Gastrocnemius medialis (tissue), 4 donors: Measurements from ENCODE around the gene TMEM8B. TPM values are rescaled to one million over a fixed set of nuclear protein-coding genes. Genes with fewer than 3 reads are reported as not detected.
A peak's percentile ranks its signal among the peaks of the same experiment; 100 is the strongest.

Experiments
- ATAC-seq, 2 donors: fragments of 150-250 bp; one replicate each; pipeline ENCODE4 v1.9.1; 2016
- DNase-seq, 2 donors: peaks; one replicate each; pipeline ENCODE4 v3.0.0-alpha.2; 2019
- H3K27ac ChIP-seq, 4 donors: fragments of 200-600 bp; sonication (generic); 1 replicate in 1 of 4; 2 replicates in 3 of 4; pipeline ENCODE4 v1.5.1; 2016 to 2018; ENCODE audit warnings: mild to moderate bottlenecking in 2 of 4, moderate library complexity in 1 of 4
- H3K27me3 ChIP-seq, 3 donors: fragments of 200-600 bp; sonication (generic) in 2 of 3; 1 replicate in 1 of 3; 2 replicates in 2 of 3; pipeline versions ENCODE4 v1.5.1 to v1.6.0; 2016 to 2019; ENCODE audit warnings: mild to moderate bottlenecking in 1 of 3, moderate library complexity in 1 of 3
- H3K36me3 ChIP-seq, 2 donors: fragments of 200-600 bp; sonication (generic) in 1 of 2; one replicate each; pipeline ENCODE4 v1.5.1; 2017 to 2018
- H3K4me1 ChIP-seq, 2 donors: fragments of 200-600 bp; sonication (generic) in 1 of 2; one replicate each; pipeline ENCODE4 v1.5.1; 2016 to 2017; ENCODE audit warnings: mild to moderate bottlenecking in 2 of 2
- H3K4me3 ChIP-seq, 4 donors: fragments of 200-600 bp; sonication (generic) in 3 of 4; 1 replicate in 1 of 4; 2 replicates in 3 of 4; pipeline ENCODE4 v1.5.1; 2016 to 2019; ENCODE audit warnings: mild to moderate bottlenecking in 2 of 4
- H3K9me3 ChIP-seq, 3 donors: fragments of 200-600 bp; sonication (generic) in 2 of 3; 1 replicate in 1 of 3; 2 replicates in 2 of 3; pipeline ENCODE4 v1.5.1; 2016 to 2019
- POLR2A ChIP-seq, 2 donors: fragments of 450-650 bp; IDR thresholded peaks; one replicate each; pipeline ENCODE4 v1.6.1; 2017; ENCODE audit warnings: antibody characterized with exemption in 2 of 2, mild to moderate bottlenecking in 2 of 2, moderate library complexity in 2 of 2
- in situ Hi-C, 4 donors: fragments of 200-750 bp; cut with MboI; loops; one replicate each; pipeline versions ENCODE4 v1.15.0 to v1.8.0; 2017; ENCODE audit warnings: low sequenced_read_pairs in 4 of 4
- intact Hi-C: fragments of 100-400 bp; cut with DNase I; formaldehyde crosslinking; loops from one replicate; pipeline ENCODE4 v1.15.1; 2023; ENCODE audit warnings: low total_unique reads
- total RNA-seq, 4 donors: library from RNA; depleted of rRNA; stranded (reverse); fragments of >200 nt; gene quantifications; one replicate each; pipeline versions ENCODE4 v1.1.0 to v1.2.3, GENCODE V29; 2016
- TF ChIP-seq, protein P1 (sequence below), 5 experiments: fragments of 450-650 bp in 3 of 5; fragments of 200-600 bp in 2 of 5; sonication (generic) in 2 of 5; IDR thresholded peaks in 4 of 5; conservative IDR thresholded peaks in 1 of 5; 1 replicate in 4 of 5; 2 replicates in 1 of 5; pipeline ENCODE4 v1.5.1; 2016 to 2019; ENCODE audit warnings: antibody characterized with exemption in 5 of 5, mild to moderate bottlenecking in 3 of 5, moderate library complexity in 3 of 5

The TMEM8B gene, protein sequence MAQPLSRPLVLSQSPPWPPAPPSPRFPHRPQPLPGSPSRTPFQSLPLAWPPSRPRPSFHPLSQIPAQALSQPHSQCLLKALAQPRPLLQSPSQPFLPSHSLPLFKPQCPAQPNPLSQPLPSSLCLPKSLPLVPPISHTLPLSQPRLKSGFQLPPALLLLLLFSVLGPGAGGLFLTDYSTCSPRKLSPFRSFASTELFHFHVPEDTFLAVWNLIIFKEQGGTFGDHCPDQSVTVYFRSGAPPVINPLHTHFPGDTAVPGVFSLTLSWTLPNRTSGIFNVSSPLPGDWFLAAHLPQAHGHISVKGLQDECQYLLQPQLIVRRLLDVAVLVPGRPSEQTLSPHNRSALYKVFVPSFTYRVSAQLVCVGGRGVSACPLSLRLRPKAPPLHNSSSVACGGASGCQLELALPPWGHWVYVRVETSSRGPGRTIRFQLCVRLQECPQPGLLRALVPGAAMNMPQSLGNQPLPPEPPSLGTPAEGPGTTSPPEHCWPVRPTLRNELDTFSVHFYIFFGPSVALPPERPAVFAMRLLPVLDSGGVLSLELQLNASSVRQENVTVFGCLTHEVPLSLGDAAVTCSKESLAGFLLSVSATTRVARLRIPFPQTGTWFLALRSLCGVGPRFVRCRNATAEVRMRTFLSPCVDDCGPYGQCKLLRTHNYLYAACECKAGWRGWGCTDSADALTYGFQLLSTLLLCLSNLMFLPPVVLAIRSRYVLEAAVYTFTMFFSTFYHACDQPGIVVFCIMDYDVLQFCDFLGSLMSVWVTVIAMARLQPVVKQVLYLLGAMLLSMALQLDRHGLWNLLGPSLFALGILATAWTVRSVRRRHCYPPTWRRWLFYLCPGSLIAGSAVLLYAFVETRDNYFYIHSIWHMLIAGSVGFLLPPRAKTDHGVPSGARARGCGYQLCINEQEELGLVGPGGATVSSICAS
- 1 to 10 TPM; 1.9 to 6.4 (median 6.1) TPM for total RNA-seq

DNA sequence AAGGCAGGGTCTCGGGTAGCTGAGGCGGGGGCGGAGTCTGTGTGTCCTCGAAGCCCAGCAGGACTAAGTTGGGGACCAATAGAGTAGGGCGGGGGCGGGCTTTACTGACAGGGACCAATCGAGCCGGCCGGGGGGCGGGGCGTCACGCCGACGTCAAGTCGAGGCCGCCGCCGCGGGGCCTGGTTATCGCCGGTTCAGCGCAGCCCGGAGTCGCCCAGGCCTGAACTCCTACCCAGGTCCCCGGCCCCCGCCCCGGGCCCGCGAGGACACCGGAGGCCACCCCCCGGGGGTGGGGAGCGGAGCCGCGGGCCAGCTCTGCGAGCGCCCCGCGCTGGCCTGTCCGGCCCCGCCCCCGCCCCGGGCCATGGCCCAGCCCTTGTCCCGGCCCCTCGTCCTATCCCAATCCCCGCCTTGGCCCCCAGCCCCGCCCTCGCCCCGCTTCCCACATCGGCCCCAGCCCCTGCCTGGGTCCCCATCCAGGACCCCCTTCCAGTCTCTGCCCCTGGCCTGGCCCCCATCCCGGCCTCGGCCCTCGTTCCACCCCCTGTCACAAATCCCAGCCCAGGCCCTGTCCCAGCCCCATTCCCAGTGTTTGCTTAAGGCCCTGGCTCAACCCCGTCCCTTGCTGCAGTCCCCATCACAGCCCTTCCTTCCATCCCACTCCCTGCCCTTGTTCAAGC, at the start of gene TMEM8B:
TMEM8B (plus strand) TSS at position 145 of the 680 bp plus-strand sequence; CDS start at position 365, 220 bp downstream.
- Histone ChIP-seq H3K4me3 (peak within 1 kb of the TSS; percentile 68 to 96 (median 90)), H3K36me3 (no peaks in the 10 kb centered on the region), H3K27me3 (no peaks in the 10 kb centered on the region), H3K4me1 (peaks cover 32 to 53% of the 10 kb centered on the region in 2 donors), H3K9me3 (no peaks in the 10 kb centered on the region), H3K27ac (peak within 1 kb of the TSS; percentile 88 to 98 (median 98))
- intact Hi-C loops (loop anchor here (1.0 to 5.0 kb wide), 2 partner anchors 14 to 53 kb away; partner anchors contain the start of gene HINT2), in situ Hi-C loops (no loop called here)
- ATAC-seq (peak; percentile 92 to 93), DNase-seq (peak; percentile 96 to 97)
- peak; percentile 53 to 67 for TF ChIP-seq POLR2A (IDR thresholded peaks at IDR 0.05)
- TF ChIP-seq, protein P1, sequence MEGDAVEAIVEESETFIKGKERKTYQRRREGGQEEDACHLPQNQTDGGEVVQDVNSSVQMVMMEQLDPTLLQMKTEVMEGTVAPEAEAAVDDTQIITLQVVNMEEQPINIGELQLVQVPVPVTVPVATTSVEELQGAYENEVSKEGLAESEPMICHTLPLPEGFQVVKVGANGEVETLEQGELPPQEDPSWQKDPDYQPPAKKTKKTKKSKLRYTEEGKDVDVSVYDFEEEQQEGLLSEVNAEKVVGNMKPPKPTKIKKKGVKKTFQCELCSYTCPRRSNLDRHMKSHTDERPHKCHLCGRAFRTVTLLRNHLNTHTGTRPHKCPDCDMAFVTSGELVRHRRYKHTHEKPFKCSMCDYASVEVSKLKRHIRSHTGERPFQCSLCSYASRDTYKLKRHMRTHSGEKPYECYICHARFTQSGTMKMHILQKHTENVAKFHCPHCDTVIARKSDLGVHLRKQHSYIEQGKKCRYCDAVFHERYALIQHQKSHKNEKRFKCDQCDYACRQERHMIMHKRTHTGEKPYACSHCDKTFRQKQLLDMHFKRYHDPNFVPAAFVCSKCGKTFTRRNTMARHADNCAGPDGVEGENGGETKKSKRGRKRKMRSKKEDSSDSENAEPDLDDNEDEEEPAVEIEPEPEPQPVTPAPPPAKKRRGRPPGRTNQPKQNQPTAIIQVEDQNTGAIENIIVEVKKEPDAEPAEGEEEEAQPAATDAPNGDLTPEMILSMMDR (IDR thresholded peaks at IDR 0.05 in 4 of 5, conservative IDR thresholded peaks at IDR 0.05 in 1 of 5): no peak

DNA sequence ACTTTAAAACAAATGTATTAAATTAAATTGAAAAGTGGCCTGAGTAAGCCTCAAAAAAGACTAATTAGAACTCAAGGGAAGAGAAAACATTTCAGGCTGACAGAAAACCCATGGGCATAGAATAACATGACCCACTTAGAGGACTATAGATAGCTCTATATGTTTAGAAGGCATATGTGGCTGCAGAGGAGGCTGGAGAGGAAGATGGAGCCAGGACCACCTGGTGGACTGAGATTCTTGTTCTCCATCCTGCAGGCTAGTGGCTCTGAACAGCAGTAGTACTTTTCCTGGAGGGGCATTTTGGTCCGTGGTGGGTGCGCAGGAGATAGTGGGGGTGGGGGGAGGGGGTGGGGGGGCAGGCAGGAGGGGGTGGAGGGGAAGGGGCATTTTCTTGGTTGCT, 48.0 kb upstream of the TMEM8B start:
- no peak for DNase-seq

DNA sequence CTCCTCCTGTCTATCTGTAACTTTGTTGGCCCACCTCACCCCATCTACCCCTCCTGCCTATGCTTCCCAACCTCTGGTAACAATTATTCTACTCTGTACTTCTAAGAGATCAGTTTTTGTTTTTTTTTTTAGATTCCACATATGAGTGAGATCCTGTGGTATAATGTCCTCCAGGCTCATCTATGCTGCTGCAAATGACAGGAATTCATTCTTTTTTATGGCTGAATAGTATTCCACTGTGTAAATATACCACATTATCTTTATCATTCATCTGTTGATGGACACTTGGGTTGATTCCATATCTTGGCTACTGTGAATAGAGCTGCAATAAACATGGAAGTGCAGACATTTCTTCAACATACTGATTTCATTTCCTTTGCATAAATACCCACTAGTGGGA, 45.6 kb upstream of the TMEM8B start:
- intact Hi-C loops (no loop called here), in situ Hi-C loops (no loop called here)
- DNase-seq: no peak
- Histone ChIP-seq H3K27me3 (no peaks in the 10 kb centered on the region), H3K27ac (no peak overlapping the region), H3K4me3 (no peak overlapping the region), H3K9me3 (no peaks in the 10 kb centered on the region), H3K36me3 (no peaks in the 10 kb centered on the region), H3K4me1 (no peaks in the 10 kb centered on the region)
- TF ChIP-seq POLR2A (IDR thresholded peaks at IDR 0.05): no peak
- TF ChIP-seq, protein P1 (IDR thresholded peaks at IDR 0.05 in 4 of 5, conservative IDR thresholded peaks at IDR 0.05 in 1 of 5): no peak
- no peak for ATAC-seq

More for the DNA sequence above, 48.0 kb upstream of the TMEM8B start:
- H3K27me3 ChIP-seq: no peaks in the 10 kb centered on the region
- TF ChIP-seq POLR2A (IDR thresholded peaks at IDR 0.05): no peak
- TF ChIP-seq, protein P1 (IDR thresholded peaks at IDR 0.05 in 4 of 5, conservative IDR thresholded peaks at IDR 0.05 in 1 of 5): no peak
- peaks cover under 1 to 3% of the 10 kb centered on the region in 2 donors for H3K4me1 ChIP-seq
- H3K27ac ChIP-seq: no peak overlapping the region
- no peaks in the 10 kb centered on the region for H3K9me3 ChIP-seq
- H3K4me3 ChIP-seq: no peak overlapping the region
- H3K36me3 ChIP-seq: no peaks in the 10 kb centered on the region
- intact Hi-C loops (no loop called here), in situ Hi-C loops (no loop called here)
- no peak for ATAC-seq

DNA sequence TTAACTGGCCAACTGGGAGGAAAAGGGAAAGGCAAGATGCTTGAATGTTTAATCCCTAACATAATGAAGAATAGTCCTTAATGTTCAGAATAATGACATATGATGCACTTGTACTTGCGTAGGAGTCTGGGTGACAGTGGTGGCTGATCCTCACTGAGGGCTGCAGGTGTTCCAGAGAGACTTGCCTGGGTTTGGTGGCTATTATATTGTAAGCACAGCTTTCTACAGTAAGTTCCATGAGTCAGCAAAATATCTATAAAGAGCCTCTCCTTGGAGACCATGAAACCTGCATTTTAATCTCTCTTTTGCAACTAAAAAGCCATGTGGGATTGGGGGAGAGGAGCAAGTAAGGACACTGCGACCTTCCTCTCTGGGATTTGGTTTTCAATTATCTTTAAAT, 39.5 kb upstream of the TMEM8B start:
- Histone ChIP-seq H3K27me3 (no peaks in the 10 kb centered on the region), H3K36me3 (no peaks in the 10 kb centered on the region), H3K4me1 (peaks cover 29 to 34% of the 10 kb centered on the region in 2 donors), H3K4me3 (no peak overlapping the region), H3K9me3 (no peaks in the 10 kb centered on the region), H3K27ac (no peak overlapping the region)
- intact Hi-C loops (no loop called here), in situ Hi-C loops (loop anchor here in 2 of 4 donors (5.0 kb wide), 1 partner anchor 93 kb away; no protein-coding TSS in a partner anchor)
- no peak for TF ChIP-seq POLR2A (IDR thresholded peaks at IDR 0.05)
- TF ChIP-seq, protein P1 (IDR thresholded peaks at IDR 0.05 in 4 of 5, conservative IDR thresholded peaks at IDR 0.05 in 1 of 5): no peak
- DNase-seq (no peak), ATAC-seq (no peak)
